IMR-90 (cell line): ENCODE results near the gene SMO. TPM values are rescaled to one million over a fixed set of nuclear protein-coding genes. Genes with fewer than 3 reads are reported as not detected.
A peak's percentile ranks its signal among the peaks of the same experiment; 100 is the strongest.

ENCODE experiments used
- ATAC-seq: fragments of 200-7000 bp; cut with Tn5 transposase; 2 replicates; pipeline ENCODE4 v1.9.1; 2020; ENCODE audit warnings: low read depth, mild to moderate bottlenecking, moderate library complexity
- BruUV-seq: library from RNA; stranded (reverse); fragments of 400-500 nt; replicated peaks from 2 replicates; lab custom pipeline; 2021; lab: Mats Ljungman, UMichigan
- CTCF ChIA-PET: fragments of 300-600 bp; formaldehyde crosslinking; extraction: SDS; loops from one replicate; lab custom pipeline; 2021; ENCODE audit warnings: antibody characterized with exemption; lab: Yijun Ruan, JAX
- POLR2A ChIA-PET: fragments of 300-600 bp; sonication (Branson Sonifier 250); formaldehyde crosslinking; loops from one replicate; lab custom pipeline; 2022; ENCODE audit warnings: antibody characterized with exemption; ENCODE audit not compliant: unreplicated experiment; lab: Charles Lee
- DNase-seq: peaks from one replicate; pipeline ENCODE4 v3.0.0; 2013
- H2AFZ ChIP-seq: replicated peaks from 2 replicates; pipeline ENCODE3; 2013; ENCODE audit warnings: low read length, mild to moderate bottlenecking; ENCODE audit not compliant: poor library complexity
- H2AK5ac ChIP-seq: 2 replicates; pipeline ENCODE4 v1.6.1; 2013; ENCODE audit warnings: low read depth, low read length, inconsistent platforms
- H2AK9ac ChIP-seq: replicated peaks from 2 replicates; pipeline ENCODE3; 2013; ENCODE audit warnings: mild to moderate bottlenecking, low read depth, low read length, moderate library complexity; ENCODE audit not compliant: poor library complexity
- H2BK120ac ChIP-seq: 2 replicates; pipeline ENCODE4 v1.6.1; 2013; ENCODE audit warnings: low read depth, low read length, inconsistent platforms
- H2BK15ac ChIP-seq: 3 replicates; pipeline ENCODE4 v1.6.1; 2013; ENCODE audit warnings: low read depth, low read length, inconsistent platforms
- H2BK20ac ChIP-seq: 2 replicates; pipeline ENCODE4 v1.6.1; 2013; ENCODE audit warnings: low read depth, mild to moderate bottlenecking, inconsistent platforms, low read length, moderate library complexity
- H2BK5ac ChIP-seq: 2 replicates; pipeline ENCODE4 v1.6.1; 2013; ENCODE audit warnings: mild to moderate bottlenecking, low read depth, low read length, inconsistent platforms; ENCODE audit not compliant: poor library complexity, severe bottlenecking
- H3K14ac ChIP-seq: replicated peaks from 2 replicates; pipeline ENCODE4 v1.6.1; 2013; ENCODE audit warnings: low read depth, low read length, inconsistent platforms
- H3K18ac ChIP-seq: 2 replicates; pipeline ENCODE4 v1.6.1; 2013; ENCODE audit warnings: low read depth, low read length, control low read depth
- H3K23ac ChIP-seq: 2 replicates; pipeline ENCODE4 v1.6.1; 2013; ENCODE audit warnings: low read depth, low read length, inconsistent platforms
- H3K27ac ChIP-seq: 2 replicates; pipeline ENCODE4 v1.5.1; 2013; ENCODE audit warnings: mild to moderate bottlenecking, control low read depth, low read length; ENCODE audit not compliant: insufficient read depth
- H3K27me3 ChIP-seq: 2 replicates; pipeline ENCODE4 v1.6.1; 2013; ENCODE audit warnings: low read length; ENCODE audit not compliant: control insufficient read depth, insufficient read depth
- H3K36me3 ChIP-seq: 2 replicates; pipeline ENCODE4 v1.6.1; 2013; ENCODE audit warnings: low read length, mixed read lengths; ENCODE audit not compliant: control insufficient read depth, insufficient read depth
- H3K4ac ChIP-seq: 2 replicates; pipeline ENCODE4 v1.6.1; 2013; ENCODE audit warnings: low read depth, low read length, inconsistent platforms
- H3K4me1 ChIP-seq: 2 replicates; pipeline ENCODE4 v1.6.1; 2013; ENCODE audit warnings: low read length, mixed read lengths; ENCODE audit not compliant: control insufficient read depth, insufficient read depth
- H3K4me2 ChIP-seq: 2 replicates; pipeline ENCODE4 v1.6.1; 2013; ENCODE audit warnings: low read depth, mild to moderate bottlenecking, control low read depth, low read length, moderate library complexity
- H3K4me3 ChIP-seq: 2 replicates; pipeline ENCODE4 v1.5.1; 2013; ENCODE audit warnings: low read depth, mild to moderate bottlenecking, control low read depth, low read length, moderate library complexity; ENCODE audit not compliant: insufficient read depth
- H3K56ac ChIP-seq: 2 replicates; pipeline ENCODE4 v1.6.1; 2013; ENCODE audit warnings: low read length, inconsistent platforms; ENCODE audit not compliant: insufficient read depth; ENCODE audit errors: extremely low read depth
- H3K79me1 ChIP-seq, 2 experiments: 2 replicates each; pipeline ENCODE4 v1.6.1; 2013; ENCODE audit warnings: low read length in 2 of 2, inconsistent platforms in 1 of 2, low read depth in 1 of 2
- H3K9ac ChIP-seq: 2 replicates; pipeline ENCODE4 v1.6.1; 2013; ENCODE audit warnings: low read depth, low read length, control low read depth
- H3K9me1 ChIP-seq: 2 replicates; pipeline ENCODE4 v1.6.1; 2013; ENCODE audit warnings: low read length, inconsistent platforms; ENCODE audit not compliant: insufficient read depth
- H3K9me3 ChIP-seq: 2 replicates; pipeline ENCODE4 v1.6.1; 2013; ENCODE audit warnings: low read length; ENCODE audit not compliant: control insufficient read depth, insufficient read depth
- H4K20me1 ChIP-seq: 2 replicates; pipeline ENCODE4 v1.6.1; 2013; ENCODE audit warnings: low read length, inconsistent platforms; ENCODE audit not compliant: insufficient read depth
- H4K5ac ChIP-seq: 2 replicates; pipeline ENCODE4 v1.6.1; 2013; ENCODE audit warnings: mild to moderate bottlenecking, low read depth, low read length, control low read depth
- H4K8ac ChIP-seq, 2 experiments: 2 replicates each; pipeline ENCODE4 v1.6.1; 2013; ENCODE audit warnings: low read depth in 2 of 2, low read length in 2 of 2, control low read depth in 1 of 2, inconsistent platforms in 1 of 2
- H4K91ac ChIP-seq: 2 replicates; pipeline ENCODE4 v1.6.1; 2013; ENCODE audit warnings: low read depth, low read length, inconsistent platforms; ENCODE audit not compliant: insufficient read depth
- BHLHE40 ChIP-seq: fragments of 150-350 bp; IDR thresholded peaks from 2 replicates; pipeline ENCODE4 v1.6.1; 2016; ENCODE audit warnings: mild to moderate bottlenecking, low read depth, low read length
- MAFK ChIP-seq: IDR thresholded peaks from 2 replicates; pipeline ENCODE4 v1.6.1; 2012; ENCODE audit warnings: low read depth, low read length, improper control_type of control experiment
- WGBS, 2 experiments: methylation state at CpG; one replicate each; pipeline versions ENCODE4 v1.1.5 to v1.1.7; 2013; ENCODE audit warnings: missing lambda C conversion rate in 2 of 2; ENCODE audit not compliant: insufficient read length in 1 of 2; ENCODE audit errors: extremely low coverage in 2 of 2; 5-methylcytosine and 5-hydroxymethylcytosine counted together
- dilution Hi-C: fragments of 300-500 bp; cut with HindIII; formaldehyde crosslinking; loops from one replicate; pipeline ENCODE4 v1.14.3; 2018; ENCODE audit warnings: low sequenced_read_pairs; ENCODE audit not compliant: unreplicated experiment
- in situ Hi-C: fragments of 300-500 bp; cut with MboI; formaldehyde crosslinking; loops from 3 replicates; pipeline ENCODE4 v1.14.3; 2019; ENCODE audit warnings: low sequenced_read_pairs, inconsistent platforms, mixed read lengths
- intact Hi-C: fragments of 100-400 bp; cut with micrococcal nuclease; formaldehyde crosslinking; loops from 2 replicates; pipeline ENCODE4 v1.10.0; 2022
- polyA plus RNA-seq, 3 experiments: library from polyadenylated mRNA; depleted of rRNA; stranded (reverse); fragments of >200 nt; gene quantifications; 2 replicates each; pipeline ENCODE4 v1.2.3, GENCODE V29; 2012; ENCODE audit warnings: low replicate concordance in 1 of 3
- total RNA-seq: library from RNA; depleted of rRNA; stranded (reverse); fragments of >200 nt; gene quantifications from 2 replicates; pipeline ENCODE4 v1.2.3, GENCODE V29; 2012

Gene SMO
- total and polyA plus RNA-seq, 2 of the 4 experiments (the other 2 are of a cell fraction) = 18.5 to 24.7 TPM

GRCh38 chr7:129225931-129226572, 37.6 kb downstream of the SMO start:
- CTCF ChIA-PET = no interaction called here

More at GRCh38 chr7:129225931-129226572, 37.6 kb downstream of the SMO start:
- peak overlapping the region; percentile 92 for H2AFZ ChIP-seq
- no peaks in the 10 kb centered on the region for H3K27me3 ChIP-seq
- no peak overlapping the region for H3K27ac ChIP-seq
- no peaks in the 10 kb centered on the region; the same call in 1 of the 2 replicates for H3K4me1 ChIP-seq
- H2BK15ac ChIP-seq = no peak overlapping the region
- ATAC-seq (no peak), DNase-seq (peak; percentile 17)
- H4K20me1 ChIP-seq = peaks cover 3% of the 10 kb centered on the region; the same call in 1 of the 2 replicates
- peak overlapping the region; percentile 53; the same call in 1 of the 2 replicates for H3K14ac ChIP-seq
- no peak overlapping the region for H2AK9ac ChIP-seq
- H3K9me1 ChIP-seq = peaks cover 2% of the 10 kb centered on the region; the same call in 1 of the 2 replicates
- WGBS, 2 experiments = 60% methylated on average over 1 of the region's 11 CpGs; no CpG with 5 or more reads in 1 of the 2 experiments
- no peak overlapping the region; the same call in 1 of the 2 replicates for H4K5ac ChIP-seq
- no peak for TF ChIP-seq BHLHE40
- peak; percentile 50 for TF ChIP-seq MAFK
- H3K9me3 ChIP-seq = no peaks in the 10 kb centered on the region
- no peak overlapping the region for H3K4ac ChIP-seq
- no peak overlapping the region for H2AK5ac ChIP-seq
- in situ Hi-C loops = no loop called here
- no peak overlapping the region for H2BK120ac ChIP-seq
- dilution Hi-C loops = no loop called here
- BruUV-seq = no TSS peak
- H3K56ac ChIP-seq = no peak overlapping the region; the same call in 1 of the 2 replicates
- peaks cover 0 to 13% of the 10 kb centered on the region in 2 experiments for H3K79me1 ChIP-seq
- no peak overlapping the region for H4K91ac ChIP-seq
- H2BK20ac ChIP-seq = no peak overlapping the region
- POLR2A ChIA-PET = no interaction called here
- intact Hi-C loops = loop anchor here (2.0 kb wide), 1 partner anchor 107 kb away; no protein-coding TSS in a partner anchor
- no peaks in the 10 kb centered on the region for H3K36me3 ChIP-seq
- H4K8ac ChIP-seq = no peak overlapping the region
- H3K4me3 ChIP-seq = peak overlapping the region; percentile 72
- H3K4me2 ChIP-seq = peak overlapping the region; percentile 98
- H3K23ac ChIP-seq = peak overlapping the region; percentile 87; the same call in 1 of the 2 replicates
- H3K18ac ChIP-seq = no peak overlapping the region
- no peak overlapping the region for H2BK5ac ChIP-seq
- H3K9ac ChIP-seq = peak overlapping the region; percentile 69
